Aortic smooth muscle cell (primary cell): ENCODE data around the gene TNPO1. TPM values are rescaled to one million over a fixed set of nuclear protein-coding genes. Genes with fewer than 3 reads are reported as not detected.

ENCODE experiments used
- total RNA-seq: library from RNA; depleted of rRNA; stranded (reverse); fragments of >200 nt; gene quantifications from 2 replicates; pipeline ENCODE4 v1.2.3, GENCODE V29; 2014

Gene TNPO1
- total RNA-seq, result 311 and 359 TPM in 2 replicates

DNA sequence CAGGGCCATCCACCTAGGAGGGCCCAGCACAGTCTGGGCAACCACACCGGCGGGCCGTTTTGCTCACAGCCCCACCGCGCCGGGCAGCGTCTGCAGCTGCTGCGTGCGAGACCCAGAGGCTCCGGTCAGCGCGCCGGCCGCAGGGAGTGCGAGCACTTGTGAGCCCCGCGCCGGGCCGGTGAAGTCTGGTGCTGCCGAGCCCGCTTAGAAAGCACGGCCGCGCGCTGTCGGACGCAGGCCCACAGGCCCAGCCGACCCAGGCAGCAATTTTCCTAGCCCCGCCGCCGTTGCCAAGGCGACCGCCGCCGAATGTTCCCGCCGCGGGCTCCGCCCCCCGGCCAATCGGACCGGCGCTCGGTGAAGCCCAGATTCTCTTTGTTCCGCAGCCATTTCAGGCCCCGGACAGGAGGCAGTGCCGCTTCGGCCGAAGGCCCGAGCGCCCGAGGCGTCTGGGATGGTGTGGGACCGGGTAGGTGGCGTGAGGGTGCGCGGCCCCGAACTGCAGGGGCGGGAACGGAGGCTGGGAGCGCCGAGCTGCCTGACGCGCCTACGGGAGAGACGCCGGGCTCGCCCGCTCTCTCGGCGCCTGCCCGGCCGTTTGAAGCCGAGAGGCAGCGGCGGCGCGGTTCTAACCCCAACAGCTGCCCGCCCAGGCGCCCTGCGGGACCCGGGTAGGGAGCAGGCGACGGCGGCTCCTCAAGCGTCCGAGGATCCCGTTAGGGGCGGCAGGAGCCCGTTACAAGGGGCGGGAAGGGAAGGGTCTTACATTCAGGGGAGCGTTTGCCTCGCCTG is at the start of gene TNPO1:
TSS of gene TNPO1 (plus strand) at position 378 of the 792 bp plus-strand sequence. CDS start at position 455, 77 bp downstream.

DNA sequence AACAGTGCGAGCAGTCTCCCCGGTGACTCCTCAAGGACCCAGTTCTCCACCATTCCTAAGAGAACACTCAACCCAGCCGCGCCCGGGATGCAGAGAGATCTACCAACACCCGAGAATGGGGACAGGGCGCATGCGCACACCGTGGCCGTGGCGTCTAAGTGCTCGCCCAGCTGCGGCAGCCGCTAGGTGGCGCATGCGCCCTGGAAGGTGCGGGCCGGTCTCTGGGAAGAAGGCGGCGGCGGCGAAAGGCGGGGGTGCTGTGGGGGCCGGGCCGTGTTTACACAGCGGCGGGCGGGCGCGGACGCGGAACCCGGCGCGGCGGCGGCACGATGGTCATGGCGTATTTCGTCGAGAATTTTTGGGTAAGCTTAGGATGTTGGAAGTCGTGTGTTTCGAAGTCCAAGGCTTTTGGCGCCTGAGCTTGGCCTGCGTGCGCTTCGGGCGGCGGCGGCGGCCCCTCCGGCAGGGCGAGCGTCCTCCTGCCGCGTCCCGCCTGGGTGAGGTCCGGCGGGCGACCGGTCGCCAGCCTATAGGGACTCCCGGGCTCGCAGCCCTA is 139.4 kb downstream of the TNPO1 start, which contains the start of gene FCHO2:
TSS of gene FCHO2 (plus strand) at position 274 of the 556 bp plus-strand sequence. CDS start at position 330, 56 bp downstream.

Other genes with a start within 250 kb of the TNPO1 start
- gene FCHO2, start 139.4 kb downstream of the TNPO1 start, total RNA-seq, result 15.8 and 18.2 TPM in 2 replicates